Erythroblast (primary cell): ENCODE measurements around the gene CRABP2.

Source experiments
- GATA1 ChIP-seq: IDR thresholded peaks from 2 replicates; pipeline ENCODE4 v1.6.1; 2011; ENCODE audit warnings: low read depth, mild to moderate bottlenecking, control low read depth, low read length, moderate library complexity
- POLR2A ChIP-seq: IDR thresholded peaks from 2 replicates; pipeline ENCODE4 v1.6.1; 2011; ENCODE audit warnings: mild to moderate bottlenecking, low read length

GRCh38 chr1:156709031-156709430, 3.6 kb upstream of the CRABP2 start:
- TF ChIP-seq POLR2A = no peak
- TF ChIP-seq GATA1 = no peak
